Neuronal stem cell (in vitro differentiated cells): ENCODE data around the gene GRK6.

ENCODE experiments used
- DNase-seq: peaks from one replicate; pipeline ENCODE4 v3.0.0-alpha.2; 2013; ENCODE audit warnings: low spot score
- H2AFZ ChIP-seq: one replicate; pipeline ENCODE4 v1.6.1; 2013; ENCODE audit warnings: mild to moderate bottlenecking, low read length, inconsistent platforms
- H2AK5ac ChIP-seq: 2 replicates; pipeline ENCODE4 v1.6.1; 2013; ENCODE audit warnings: low read depth, mild to moderate bottlenecking, inconsistent platforms, low read length, moderate library complexity, mixed read lengths
- H2BK120ac ChIP-seq: 2 replicates; pipeline ENCODE4 v1.6.1; 2013; ENCODE audit warnings: low read depth, mild to moderate bottlenecking, inconsistent platforms, low read length, moderate library complexity, mixed read lengths
- H2BK12ac ChIP-seq: one replicate; pipeline ENCODE4 v1.6.1; 2013; ENCODE audit warnings: low read length, inconsistent platforms
- H2BK15ac ChIP-seq: 2 replicates; pipeline ENCODE4 v1.6.1; 2013; ENCODE audit warnings: mild to moderate bottlenecking, low read length, inconsistent platforms, mixed read lengths
- H2BK5ac ChIP-seq: one replicate; pipeline ENCODE4 v1.6.1; 2013; ENCODE audit warnings: inconsistent platforms, mild to moderate bottlenecking, low read length, moderate library complexity
- H3K14ac ChIP-seq: one replicate; pipeline ENCODE4 v1.6.1; 2013; ENCODE audit warnings: low read length, inconsistent platforms
- H3K18ac ChIP-seq: 2 replicates; pipeline ENCODE4 v1.6.1; 2013; ENCODE audit warnings: low read length, inconsistent platforms
- H3K23ac ChIP-seq: 2 replicates; pipeline ENCODE4 v1.6.1; 2013; ENCODE audit warnings: low read depth, mild to moderate bottlenecking, mixed read lengths, low read length, inconsistent platforms; ENCODE audit not compliant: poor library complexity
- H3K27ac ChIP-seq: replicated peaks from 3 replicates; pipeline ENCODE4 v1.5.1; 2013; ENCODE audit warnings: low read length, inconsistent platforms
- H3K27me3 ChIP-seq, 3 experiments: 2 replicates each; pipeline ENCODE4 v1.6.1; 2013; ENCODE audit warnings: low read length in 3 of 3, mild to moderate bottlenecking in 2 of 3, inconsistent platforms in 1 of 3, low read depth in 1 of 3, mixed read lengths in 1 of 3, moderate library complexity in 1 of 3; ENCODE audit not compliant: control insufficient read depth in 3 of 3, insufficient read depth in 3 of 3
- H3K36me3 ChIP-seq, 2 donors: replicated peaks in 1 of 2; 2 replicates each; pipeline ENCODE4 v1.6.1; 2013; ENCODE audit warnings: low read length in 2 of 2; ENCODE audit not compliant: control insufficient read depth in 2 of 2, insufficient read depth in 2 of 2
- H3K4ac ChIP-seq: 2 replicates; pipeline ENCODE4 v1.6.1; 2013; ENCODE audit warnings: inconsistent platforms, mild to moderate bottlenecking, low read length, moderate library complexity
- H3K4me1 ChIP-seq, 2 donors: 1 replicate in 1 of 2; 2 replicates in 1 of 2; pipeline ENCODE4 v1.6.1; 2013; ENCODE audit warnings: low read length in 2 of 2, low read depth in 1 of 2; ENCODE audit not compliant: control insufficient read depth in 2 of 2, insufficient read depth in 1 of 2
- H3K4me2 ChIP-seq: one replicate; pipeline ENCODE4 v1.6.1; 2013; ENCODE audit warnings: mild to moderate bottlenecking, low read length, inconsistent platforms; ENCODE audit not compliant: insufficient read depth, poor library complexity, severe bottlenecking
- H3K4me3 ChIP-seq, 2 donors: 2 replicates each; pipeline ENCODE4 v1.5.1; 2013; ENCODE audit warnings: low read length in 2 of 2, mild to moderate bottlenecking in 2 of 2, inconsistent platforms in 1 of 2, moderate library complexity in 1 of 2
- H3K79me1 ChIP-seq: one replicate; pipeline ENCODE4 v1.6.1; 2013; ENCODE audit warnings: low read depth, mild to moderate bottlenecking, inconsistent platforms, low read length, moderate library complexity
- H3K9ac ChIP-seq: one replicate; pipeline ENCODE4 v1.6.1; 2013; ENCODE audit warnings: mild to moderate bottlenecking, low read depth, low read length, inconsistent platforms; ENCODE audit not compliant: poor library complexity
- H3K9me3 ChIP-seq, 2 donors: replicated peaks in 1 of 2; 2 replicates each; pipeline versions ENCODE3 to v1.6.1; 2013; ENCODE audit warnings: low read length in 2 of 2, mild to moderate bottlenecking in 2 of 2, inconsistent platforms in 1 of 2, low read depth in 1 of 2, mixed read lengths in 1 of 2, moderate library complexity in 1 of 2; ENCODE audit not compliant: control insufficient read depth in 2 of 2, insufficient read depth in 1 of 2
- H4K8ac ChIP-seq: one replicate; pipeline ENCODE4 v1.6.1; 2013; ENCODE audit warnings: low read depth, mild to moderate bottlenecking, inconsistent platforms, low read length, moderate library complexity
- H4K91ac ChIP-seq: one replicate; pipeline ENCODE4 v1.6.1; 2013; ENCODE audit warnings: low read length, low read depth, mild to moderate bottlenecking, inconsistent platforms; ENCODE audit not compliant: poor library complexity
- WGBS, 2 donors: extraction: QIAGEN DNeasy Blood & Tissue Kit; methylation state at CpG; one replicate each; pipeline ENCODE4 v1.1.7; 2013; ENCODE audit warnings: missing lambda C conversion rate in 2 of 2, mixed read lengths in 1 of 2; ENCODE audit not compliant: insufficient read length in 2 of 2, insufficient replicate concordance in 1 of 2; ENCODE audit errors: extremely low coverage in 2 of 2; 5-methylcytosine and 5-hydroxymethylcytosine counted together

The GRK6 gene

DNA sequence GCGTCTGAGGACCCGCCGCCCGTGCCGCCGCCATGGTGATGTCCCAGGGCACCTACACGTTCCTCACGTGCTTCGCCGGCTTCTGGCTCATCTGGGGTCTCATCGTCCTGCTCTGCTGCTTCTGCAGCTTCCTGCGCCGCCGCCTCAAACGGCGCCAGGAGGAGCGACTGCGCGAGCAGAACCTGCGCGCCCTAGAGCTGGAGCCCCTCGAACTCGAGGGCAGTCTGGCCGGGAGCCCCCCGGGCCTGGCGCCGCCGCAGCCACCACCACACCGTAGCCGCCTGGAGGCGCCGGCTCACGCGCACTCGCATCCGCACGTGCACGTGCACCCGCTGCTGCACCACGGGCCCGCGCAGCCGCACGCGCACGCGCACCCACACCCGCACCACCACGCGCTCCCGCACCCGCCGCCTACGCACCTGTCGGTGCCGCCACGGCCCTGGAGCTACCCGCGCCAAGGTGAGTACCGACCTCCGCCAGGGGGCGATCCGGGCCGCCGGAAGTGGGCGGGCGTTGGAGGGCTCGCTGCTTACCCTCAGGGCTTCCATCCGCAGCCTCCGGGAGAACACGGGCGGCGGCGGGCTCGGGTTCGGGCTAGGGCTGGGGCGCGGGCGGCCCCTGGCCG, 28.7 kb downstream of the GRK6 start:
- Histone ChIP-seq H2BK5ac (peak overlapping the region; percentile 91), H3K27ac (peak overlapping the region; percentile 92), H4K91ac (peak overlapping the region; percentile 82), H3K4me1 (peaks cover 19 to 21% of the 10 kb centered on the region in 2 donors), H3K9ac (peak overlapping the region; percentile 99), H2BK120ac (peak overlapping the region; percentile 94), H3K27me3 (peaks cover 0 to 2% (median 0%) of the 10 kb centered on the region in 3 experiments), H3K36me3 (peaks cover 31 to 75% of the 10 kb centered on the region in 2 donors), H4K8ac (peak overlapping the region; percentile 78), H3K4me3 (peak overlapping the region in 1 of 2 donors; percentile 85), H3K79me1 (peaks cover 13% of the 10 kb centered on the region), H2BK15ac (peak overlapping the region; percentile 93), H3K9me3 (peaks cover 0 to 2% of the 10 kb centered on the region in 2 donors), H3K18ac (peak overlapping the region; percentile 99), H3K4ac (peak overlapping the region; percentile 86), H3K23ac (peak overlapping the region; percentile 100), H3K14ac (peak overlapping the region; percentile 98), H2AK5ac (peak overlapping the region; percentile 98), H2AFZ (no peak overlapping the region), H2BK12ac (peak overlapping the region; percentile 100), H3K4me2 (peak overlapping the region; percentile 98)
- DNase-seq: peak; percentile 87
- no CpG with 5 or more reads among the region's 80 CpGs for WGBS, 2 donors

DNA sequence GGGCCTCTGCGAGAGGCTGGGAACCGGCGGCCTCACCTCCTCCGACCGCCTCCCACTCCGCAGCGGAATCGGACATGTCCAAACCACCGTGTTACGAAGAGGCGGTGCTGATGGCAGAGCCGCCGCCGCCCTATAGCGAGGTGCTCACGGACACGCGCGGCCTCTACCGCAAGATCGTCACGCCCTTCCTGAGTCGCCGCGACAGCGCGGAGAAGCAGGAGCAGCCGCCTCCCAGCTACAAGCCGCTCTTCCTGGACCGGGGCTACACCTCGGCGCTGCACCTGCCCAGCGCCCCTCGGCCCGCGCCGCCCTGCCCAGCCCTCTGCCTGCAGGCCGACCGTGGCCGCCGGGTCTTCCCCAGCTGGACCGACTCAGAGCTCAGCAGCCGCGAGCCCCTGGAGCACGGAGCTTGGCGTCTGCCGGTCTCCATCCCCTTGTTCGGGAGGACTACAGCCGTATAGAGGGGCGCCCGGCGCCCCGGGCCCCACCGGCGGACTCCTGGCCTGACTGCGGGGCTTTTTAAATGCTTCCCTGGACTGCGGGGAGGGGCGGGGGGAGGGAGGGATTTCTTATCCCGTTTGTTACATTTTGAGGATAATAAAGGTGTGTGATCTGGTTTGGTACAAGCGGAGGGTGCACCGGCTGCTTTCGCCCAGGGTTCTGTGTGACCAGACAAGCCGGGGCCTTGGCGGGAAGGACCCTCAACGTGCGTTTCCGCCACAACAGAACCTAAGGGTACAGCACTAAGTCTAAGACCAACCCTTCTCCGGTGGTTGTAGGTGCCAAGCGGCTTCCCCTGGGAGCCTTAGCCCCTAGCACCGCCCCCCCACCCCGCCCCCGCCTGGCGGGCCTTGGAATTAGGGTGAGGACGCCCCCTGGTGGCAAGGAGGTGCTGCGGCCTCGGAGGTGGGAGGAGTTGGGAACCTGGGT, 29.4 kb downstream of the GRK6 start:
- Histone ChIP-seq H3K4ac (peak overlapping the region; percentile 80), H2BK12ac (peak overlapping the region; percentile 67), H2BK5ac (peak overlapping the region; percentile 91), H3K23ac (peak overlapping the region; percentile 100), H3K4me1 (peaks cover 19 to 21% of the 10 kb centered on the region in 2 donors), H3K18ac (peak overlapping the region; percentile 99), H3K9me3 (peaks cover 0 to 2% of the 10 kb centered on the region in 2 donors), H3K27me3 (peaks cover 0 to 2% (median 0%) of the 10 kb centered on the region in 3 experiments), H2AK5ac (peak overlapping the region; percentile 98), H3K36me3 (peaks cover 34 to 83% of the 10 kb centered on the region in 2 donors), H3K14ac (peak overlapping the region; percentile 98), H2BK120ac (peak overlapping the region; percentile 94), H3K4me2 (peak overlapping the region; percentile 98), H2AFZ (no peak overlapping the region), H3K27ac (peak overlapping the region; percentile 92), H3K4me3 (peak overlapping the region in 1 of 2 donors; percentile 85), H2BK15ac (peak overlapping the region; percentile 87), H3K79me1 (peaks cover 13% of the 10 kb centered on the region), H4K91ac (no peak overlapping the region), H3K9ac (peak overlapping the region; percentile 99), H4K8ac (no peak overlapping the region)
- WGBS, 2 donors: no CpG with 5 or more reads among the region's 76 CpGs
- peak; percentile 94 for DNase-seq

GRCh38 chr5:177456591-177456964, 30.1 kb downstream of the GRK6 start:
- DNase-seq: no peak
- H3K14ac ChIP-seq: no peak overlapping the region
- H2BK12ac ChIP-seq: no peak overlapping the region
- H4K8ac ChIP-seq: no peak overlapping the region
- no peak overlapping the region for H2AK5ac ChIP-seq
- no peak overlapping the region for H2BK15ac ChIP-seq
- peaks cover 17% of the 10 kb centered on the region for H3K79me1 ChIP-seq
- no peak overlapping the region for H3K18ac ChIP-seq
- H2AFZ ChIP-seq: no peak overlapping the region
- H3K4me2 ChIP-seq: no peak overlapping the region
- no peak overlapping the region for H3K4me3 ChIP-seq
- no peak overlapping the region for H2BK5ac ChIP-seq
- H3K27ac ChIP-seq: peak overlapping the region; percentile 8
- H3K4me1 ChIP-seq: peaks cover 19 to 21% of the 10 kb centered on the region in 2 donors
- peaks cover 0 to 2% (median 0%) of the 10 kb centered on the region in 3 experiments for H3K27me3 ChIP-seq
- no peak overlapping the region for H3K4ac ChIP-seq
- H3K9me3 ChIP-seq: peaks cover 0 to 3% of the 10 kb centered on the region in 2 donors
- no peak overlapping the region for H4K91ac ChIP-seq
- no peak overlapping the region for H3K23ac ChIP-seq
- WGBS, 2 donors: no CpG with 5 or more reads among the region's 12 CpGs
- no peak overlapping the region for H2BK120ac ChIP-seq
- H3K36me3 ChIP-seq: peaks cover 37 to 87% of the 10 kb centered on the region in 2 donors
- H3K9ac ChIP-seq: no peak overlapping the region
